Stimulated activated memory B cell treated with anti-CD40 and anti-IgM and Interleukin-4, amounts not matched to agents 10 μg/mL and 1 μg/mL and 100 μg/mL, for 72 hours (primary cell): ENCODE measurements around the gene GMDS.
"Not testable (repeated sequence)": the region's sequence is repeated elsewhere in the genome, so short reads cannot be mapped to it uniquely, and the experiment has no call there.

Source experiments
- ATAC-seq: fragments of 150-1000 bp; cut with Tn5 transposase; 2 replicates; pipeline ENCODE4 v1.10.0; 2021
- H3K27ac Mint-ChIP-seq: one replicate; pipeline ENCODE4 v1.8.0; 2022; ENCODE audit warnings: mild to moderate bottlenecking, mixed read lengths
- H3K27me3 Mint-ChIP-seq: one replicate; pipeline ENCODE4 v1.8.0; 2022; ENCODE audit warnings: mixed read lengths
- H3K36me3 Mint-ChIP-seq: one replicate; pipeline ENCODE4 v1.8.0; 2022; ENCODE audit warnings: mixed read lengths
- H3K4me1 Mint-ChIP-seq: one replicate; pipeline ENCODE4 v1.8.0; 2022; ENCODE audit warnings: mixed read lengths
- H3K4me3 Mint-ChIP-seq: one replicate; pipeline ENCODE4 v1.8.0; 2022; ENCODE audit warnings: mild to moderate bottlenecking, moderate library complexity, mixed read lengths
- H3K9me3 Mint-ChIP-seq: one replicate; pipeline ENCODE4 v1.8.0; 2022; ENCODE audit warnings: mixed read lengths

The GMDS gene

GRCh38 chr6:1670711-1671462, 574.5 kb downstream of the GMDS start:
- Mint-ChIP-seq H3K9me3 (no peaks in the 10 kb centered on the region), H3K4me1 (peaks cover 10% of the 10 kb centered on the region), H3K4me3 (no peak overlapping the region), H3K36me3 (peaks cover 6% of the 10 kb centered on the region), H3K27me3 (no peaks in the 10 kb centered on the region), H3K27ac (no peak overlapping the region)
- ATAC-seq: no peak

GRCh38 chr6:1669996-1670395, 575.4 kb downstream of the GMDS start:
- no peaks in the 10 kb centered on the region for H3K27me3 Mint-ChIP-seq
- no peak for ATAC-seq
- peaks cover 19% of the 10 kb centered on the region for H3K4me1 Mint-ChIP-seq
- H3K36me3 Mint-ChIP-seq: peaks cover 6% of the 10 kb centered on the region
- no peak overlapping the region for H3K4me3 Mint-ChIP-seq
- H3K27ac Mint-ChIP-seq: no peak overlapping the region
- no peaks in the 10 kb centered on the region for H3K9me3 Mint-ChIP-seq

GRCh38 chr6:1668456-1668855, 576.9 kb downstream of the GMDS start:
- ATAC-seq: not testable (repeated sequence)

GRCh38 chr6:1667805-1668175, 577.6 kb downstream of the GMDS start:
- ATAC-seq: no peak
- no peak overlapping the region for H3K27ac Mint-ChIP-seq
- no peaks in the 10 kb centered on the region for H3K27me3 Mint-ChIP-seq
- H3K4me1 Mint-ChIP-seq: peaks cover 19% of the 10 kb centered on the region
- no peak overlapping the region for H3K4me3 Mint-ChIP-seq
- no peaks in the 10 kb centered on the region for H3K9me3 Mint-ChIP-seq
- H3K36me3 Mint-ChIP-seq: no peaks in the 10 kb centered on the region

More at GRCh38 chr6:1668456-1668855, 576.9 kb downstream of the GMDS start:
- not testable (repeated sequence) for H3K27me3 Mint-ChIP-seq, H3K27ac Mint-ChIP-seq, H3K9me3 Mint-ChIP-seq, H3K4me3 Mint-ChIP-seq, H3K36me3 Mint-ChIP-seq
- H3K4me1 Mint-ChIP-seq: peaks cover 19% of the 10 kb centered on the region

- Mint-ChIP-seq H3K9me3 (no peaks in the 10 kb centered on the region), H3K27me3 (no peaks in the 10 kb centered on the region), H3K4me1 (peaks cover 19% of the 10 kb centered on the region), H3K4me3 (no peak overlapping the region), H3K27ac (no peak overlapping the region), H3K36me3 (no peaks in the 10 kb centered on the region)
- no peak for ATAC-seq
Observed at GRCh38 chr6:1667012-1667804, 578.2 kb downstream of the GMDS start.

- no peaks in the 10 kb centered on the region for H3K27me3 Mint-ChIP-seq
- ATAC-seq: peak; percentile 95
- H3K9me3 Mint-ChIP-seq: no peaks in the 10 kb centered on the region
- H3K36me3 Mint-ChIP-seq: peaks cover 4% of the 10 kb centered on the region
- H3K4me3 Mint-ChIP-seq: no peak overlapping the region
- H3K27ac Mint-ChIP-seq: no peak overlapping the region
- peaks cover 12% of the 10 kb centered on the region for H3K4me1 Mint-ChIP-seq
Observed at GRCh38 chr6:1665214-1665613, 580.2 kb downstream of the GMDS start.

- Mint-ChIP-seq H3K36me3 (peaks cover 6% of the 10 kb centered on the region), H3K4me1 (peaks cover 21% of the 10 kb centered on the region), H3K9me3 (no peaks in the 10 kb centered on the region), H3K27me3 (no peaks in the 10 kb centered on the region), H3K4me3 (no peak overlapping the region), H3K27ac (no peak overlapping the region)
- ATAC-seq: no peak
Observed at GRCh38 chr6:1664329-1664728, 581.1 kb downstream of the GMDS start.

GRCh38 chr6:1663511-1663910, 581.9 kb downstream of the GMDS start:
- H3K4me1 Mint-ChIP-seq: peaks cover 23% of the 10 kb centered on the region
- peaks cover 6% of the 10 kb centered on the region for H3K36me3 Mint-ChIP-seq
- H3K9me3 Mint-ChIP-seq: no peaks in the 10 kb centered on the region
- no peak for ATAC-seq
- no peak overlapping the region for H3K27ac Mint-ChIP-seq
- H3K4me3 Mint-ChIP-seq: no peak overlapping the region
- H3K27me3 Mint-ChIP-seq: no peaks in the 10 kb centered on the region

GRCh38 chr6:1662534-1662933, 582.9 kb downstream of the GMDS start:
- ATAC-seq: no peak
- no peak overlapping the region for H3K27ac Mint-ChIP-seq
- no peaks in the 10 kb centered on the region for H3K27me3 Mint-ChIP-seq
- peaks cover 25% of the 10 kb centered on the region for H3K4me1 Mint-ChIP-seq
- H3K4me3 Mint-ChIP-seq: no peak overlapping the region
- H3K36me3 Mint-ChIP-seq: peaks cover 6% of the 10 kb centered on the region
- no peaks in the 10 kb centered on the region for H3K9me3 Mint-ChIP-seq

GRCh38 chr6:1659816-1660215, 585.6 kb downstream of the GMDS start:
- no peak overlapping the region for H3K4me3 Mint-ChIP-seq
- H3K9me3 Mint-ChIP-seq: no peaks in the 10 kb centered on the region
- ATAC-seq: no peak
- H3K36me3 Mint-ChIP-seq: peaks cover 6% of the 10 kb centered on the region
- H3K27ac Mint-ChIP-seq: no peak overlapping the region
- H3K4me1 Mint-ChIP-seq: peaks cover 20% of the 10 kb centered on the region
- no peaks in the 10 kb centered on the region for H3K27me3 Mint-ChIP-seq

- H3K4me1 Mint-ChIP-seq: peaks cover 32% of the 10 kb centered on the region
- H3K4me3 Mint-ChIP-seq: no peak overlapping the region
- no peaks in the 10 kb centered on the region for H3K27me3 Mint-ChIP-seq
Observed at GRCh38 chr6:1658212-1659005, 587.0 kb downstream of the GMDS start.

GRCh38 chr6:1657771-1658165, 587.6 kb downstream of the GMDS start:
- no peaks in the 10 kb centered on the region for H3K9me3 Mint-ChIP-seq
- no peak for ATAC-seq
- peaks cover 32% of the 10 kb centered on the region for H3K4me1 Mint-ChIP-seq
- H3K27me3 Mint-ChIP-seq: no peaks in the 10 kb centered on the region
- no peak overlapping the region for H3K4me3 Mint-ChIP-seq
- H3K27ac Mint-ChIP-seq: no peak overlapping the region
- H3K36me3 Mint-ChIP-seq: peaks cover 6% of the 10 kb centered on the region

More at GRCh38 chr6:1658212-1659005, 587.0 kb downstream of the GMDS start:
- no peaks in the 10 kb centered on the region for H3K9me3 Mint-ChIP-seq
- ATAC-seq: no peak
- no peak overlapping the region for H3K27ac Mint-ChIP-seq
- H3K36me3 Mint-ChIP-seq: peaks cover 6% of the 10 kb centered on the region

GRCh38 chr6:1657116-1657770, 588.2 kb downstream of the GMDS start:
- Mint-ChIP-seq H3K4me3 (no peak overlapping the region), H3K9me3 (no peaks in the 10 kb centered on the region), H3K4me1 (peaks cover 32% of the 10 kb centered on the region), H3K27me3 (no peaks in the 10 kb centered on the region), H3K27ac (no peak overlapping the region), H3K36me3 (peaks cover 6% of the 10 kb centered on the region)
- no peak for ATAC-seq

GRCh38 chr6:1654054-1654453, 591.4 kb downstream of the GMDS start:
- Mint-ChIP-seq H3K36me3 (no peaks in the 10 kb centered on the region), H3K27ac (no peak overlapping the region), H3K27me3 (no peaks in the 10 kb centered on the region), H3K4me3 (no peak overlapping the region), H3K4me1 (peaks cover 20% of the 10 kb centered on the region), H3K9me3 (no peaks in the 10 kb centered on the region)
- peak; percentile 57 for ATAC-seq

GRCh38 chr6:1652842-1653241, 592.6 kb downstream of the GMDS start:
- Mint-ChIP-seq H3K4me1 (peaks cover 20% of the 10 kb centered on the region), H3K27ac (no peak overlapping the region), H3K36me3 (peaks cover 5% of the 10 kb centered on the region), H3K4me3 (no peak overlapping the region), H3K9me3 (no peaks in the 10 kb centered on the region), H3K27me3 (no peaks in the 10 kb centered on the region)
- ATAC-seq: no peak
